ENCODE results near the gene DGCR2.
A peak's percentile ranks its signal among the peaks of the same experiment; 100 is the strongest.
"Not testable (repeated sequence)": the region's sequence is repeated elsewhere in the genome, so short reads cannot be mapped to it uniquely, and the experiment has no call there.

DGCR2 gene, protein sequence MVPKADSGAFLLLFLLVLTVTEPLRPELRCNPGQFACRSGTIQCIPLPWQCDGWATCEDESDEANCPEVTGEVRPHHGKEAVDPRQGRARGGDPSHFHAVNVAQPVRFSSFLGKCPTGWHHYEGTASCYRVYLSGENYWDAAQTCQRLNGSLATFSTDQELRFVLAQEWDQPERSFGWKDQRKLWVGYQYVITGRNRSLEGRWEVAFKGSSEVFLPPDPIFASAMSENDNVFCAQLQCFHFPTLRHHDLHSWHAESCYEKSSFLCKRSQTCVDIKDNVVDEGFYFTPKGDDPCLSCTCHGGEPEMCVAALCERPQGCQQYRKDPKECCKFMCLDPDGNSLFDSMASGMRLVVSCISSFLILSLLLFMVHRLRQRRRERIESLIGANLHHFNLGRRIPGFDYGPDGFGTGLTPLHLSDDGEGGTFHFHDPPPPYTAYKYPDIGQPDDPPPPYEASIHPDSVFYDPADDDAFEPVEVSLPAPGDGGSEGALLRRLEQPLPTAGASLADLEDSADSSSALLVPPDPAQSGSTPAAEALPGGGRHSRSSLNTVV

GRCh38 chr22:19122143-19122751 is at the start of gene DGCR2:
Gene DGCR2 (minus strand): TSS chr22:19122412. CDS start chr22:19122206, 206 bp downstream.
- DNase-seq = peak; percentile 98 to 100 (median 100)

DNA sequence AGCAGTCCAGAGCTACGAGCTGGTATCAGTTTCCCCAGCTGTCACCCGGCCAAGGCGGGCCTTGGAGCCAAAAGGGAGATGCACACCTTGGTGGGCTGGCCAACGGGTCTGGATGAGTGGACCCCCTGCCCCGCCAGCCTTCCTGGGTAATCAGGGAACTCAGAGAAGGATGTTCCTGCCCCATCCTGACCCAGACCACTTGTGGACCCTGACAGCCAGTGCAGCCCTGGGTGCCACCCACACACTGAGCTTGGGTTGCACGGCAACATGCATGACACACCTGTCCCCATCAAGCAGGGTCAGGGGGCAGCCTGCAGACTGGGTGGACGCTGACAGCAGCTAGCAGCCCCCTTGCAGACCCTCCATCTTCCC is 47.7 kb upstream of the DGCR2 start:
- no peak for DNase-seq

DNA sequence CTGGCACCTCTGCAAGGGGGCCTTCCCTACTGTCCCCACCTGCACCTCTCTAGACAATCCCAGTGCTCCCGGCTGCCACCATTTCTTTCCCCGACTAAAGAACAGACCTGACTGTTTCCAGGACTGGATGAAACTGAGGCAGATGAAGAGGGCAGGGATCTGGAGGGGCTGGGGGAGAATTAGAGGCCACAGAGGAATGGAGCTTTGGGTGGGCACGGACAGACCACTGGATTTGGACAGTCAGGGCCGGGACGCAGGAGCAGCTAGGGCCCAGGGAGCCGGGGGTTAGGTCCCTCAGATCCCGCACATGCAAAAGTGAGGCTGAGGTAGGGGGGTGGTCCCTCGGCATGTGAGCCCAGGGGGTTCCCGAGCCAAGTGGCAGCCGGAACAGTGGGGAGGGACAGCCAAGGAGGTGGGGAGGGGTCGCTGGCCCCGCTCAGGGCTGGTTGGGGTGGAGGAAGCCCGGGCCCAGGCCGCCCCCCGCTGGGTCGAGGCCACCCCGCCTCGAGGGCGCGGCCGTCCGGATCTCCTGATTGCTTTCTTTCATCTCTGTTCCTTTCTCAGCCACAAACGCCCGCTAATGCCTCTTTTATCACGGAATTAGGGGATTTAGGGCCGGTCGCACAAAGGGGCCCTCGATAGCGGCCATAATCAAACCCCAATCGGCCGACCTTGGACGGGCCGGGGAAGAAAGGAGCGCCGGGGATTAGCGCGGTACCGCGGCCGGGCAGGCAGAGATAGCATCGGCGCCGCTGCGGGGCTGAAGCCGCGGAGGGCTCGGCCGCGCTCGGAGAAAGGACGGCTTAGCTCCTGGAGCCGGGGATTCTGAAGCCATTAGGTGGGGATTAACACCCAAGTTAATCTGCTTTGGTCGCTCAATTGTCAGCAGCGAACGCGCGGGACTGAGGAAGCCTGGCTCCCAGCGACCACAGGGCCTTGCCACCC is 47.1 kb upstream of the DGCR2 start:
- no peak for DNase-seq

GRCh38 chr22:19168088-19168890 is 46.1 kb upstream of the DGCR2 start:
- DNase-seq = no peak

- DNase-seq = no peak
These were observed 45.1 kb upstream of the DGCR2 start for GRCh38 chr22:19167106-19167869.

DNA sequence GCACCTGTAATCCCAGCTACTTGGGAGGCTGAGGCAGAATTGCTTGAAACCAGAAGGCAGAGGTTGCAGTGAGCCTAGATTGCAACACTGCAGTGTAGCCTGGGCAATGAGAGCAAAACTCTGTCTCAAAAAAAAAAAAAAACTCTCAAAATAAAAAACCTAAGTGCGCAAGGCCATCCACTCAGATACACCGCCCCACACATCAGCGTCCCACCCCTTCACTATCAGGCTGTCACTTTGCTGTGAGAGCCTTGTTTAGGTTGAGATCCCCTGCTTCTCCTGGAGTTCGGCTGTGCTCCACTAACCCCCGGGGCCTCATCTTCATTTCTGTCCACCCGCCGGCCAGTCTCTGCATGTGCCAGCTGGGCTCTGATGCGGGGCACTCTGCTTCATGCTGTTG is 44.2 kb upstream of the DGCR2 start:
- no peak for DNase-seq

GRCh38 chr22:19164425-19164824 is 42.2 kb upstream of the DGCR2 start:
- DNase-seq = no peak

GRCh38 chr22:19158649-19159048 is 36.4 kb upstream of the DGCR2 start:
- DNase-seq = not testable (repeated sequence)

DNA sequence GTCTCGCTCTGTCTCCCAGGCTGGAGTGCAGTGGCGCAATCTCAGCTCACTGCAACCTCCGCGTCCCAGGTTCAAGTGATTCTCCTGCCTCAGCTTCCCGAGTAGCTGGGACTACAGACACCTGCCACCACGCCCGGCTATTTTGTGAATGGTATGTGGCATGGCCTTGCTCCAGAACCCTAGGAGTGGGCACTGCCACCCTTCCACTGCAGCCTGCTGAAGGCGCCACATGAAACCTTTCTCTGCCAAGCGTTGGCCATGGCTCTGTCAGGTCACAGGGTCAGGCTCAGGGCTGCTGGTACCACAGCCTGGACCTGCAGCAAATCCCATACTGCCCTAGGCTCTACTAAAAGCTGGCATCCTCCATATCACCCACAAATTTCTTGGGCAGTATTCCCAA is 33.9 kb upstream of the DGCR2 start:
- DNase-seq = not testable (repeated sequence)

DNA sequence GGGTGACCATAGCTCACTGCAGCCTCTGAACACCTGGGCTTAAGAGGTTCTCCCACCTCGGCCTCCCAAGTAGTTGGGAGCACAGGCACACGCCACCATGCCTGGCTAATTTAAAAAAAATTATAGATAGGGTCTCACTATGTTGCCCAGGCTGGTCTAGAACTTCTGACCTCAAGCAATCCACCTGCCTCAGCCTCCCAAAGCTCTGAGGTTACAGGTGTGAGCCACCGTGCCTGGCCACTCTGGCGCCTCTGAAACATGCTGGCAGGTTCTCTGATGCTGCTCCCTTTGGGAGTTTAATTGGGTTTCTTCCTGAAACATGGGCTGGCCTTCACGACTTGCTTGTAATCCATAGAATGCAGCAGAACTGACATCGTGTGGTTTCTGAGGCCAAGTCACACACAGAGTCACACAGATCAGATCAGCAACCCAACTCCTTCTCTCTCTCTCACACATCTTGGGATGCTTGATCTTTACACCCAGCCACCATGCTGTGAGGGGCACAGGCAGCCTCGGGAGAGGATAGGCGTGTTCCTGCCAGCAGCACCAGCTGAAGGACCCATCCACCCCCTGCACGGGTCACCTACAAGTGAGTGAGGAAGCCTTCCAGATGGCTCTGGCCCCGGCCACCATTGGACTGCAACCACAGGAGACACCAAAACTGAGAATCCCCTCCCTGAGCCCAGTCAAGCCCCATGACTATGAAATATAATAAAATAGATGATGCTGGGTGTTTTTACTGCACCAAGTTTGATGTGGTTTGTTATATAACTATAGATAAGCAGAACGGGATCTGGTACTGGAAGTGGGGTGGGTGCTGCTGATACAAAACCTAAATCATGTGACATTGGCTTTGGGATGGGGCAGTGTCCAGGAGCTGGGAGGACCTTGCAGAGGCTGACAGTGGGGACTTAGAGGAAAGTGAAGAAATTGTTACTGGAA is 31.0 kb upstream of the DGCR2 start:
- DNase-seq = no peak

DNA sequence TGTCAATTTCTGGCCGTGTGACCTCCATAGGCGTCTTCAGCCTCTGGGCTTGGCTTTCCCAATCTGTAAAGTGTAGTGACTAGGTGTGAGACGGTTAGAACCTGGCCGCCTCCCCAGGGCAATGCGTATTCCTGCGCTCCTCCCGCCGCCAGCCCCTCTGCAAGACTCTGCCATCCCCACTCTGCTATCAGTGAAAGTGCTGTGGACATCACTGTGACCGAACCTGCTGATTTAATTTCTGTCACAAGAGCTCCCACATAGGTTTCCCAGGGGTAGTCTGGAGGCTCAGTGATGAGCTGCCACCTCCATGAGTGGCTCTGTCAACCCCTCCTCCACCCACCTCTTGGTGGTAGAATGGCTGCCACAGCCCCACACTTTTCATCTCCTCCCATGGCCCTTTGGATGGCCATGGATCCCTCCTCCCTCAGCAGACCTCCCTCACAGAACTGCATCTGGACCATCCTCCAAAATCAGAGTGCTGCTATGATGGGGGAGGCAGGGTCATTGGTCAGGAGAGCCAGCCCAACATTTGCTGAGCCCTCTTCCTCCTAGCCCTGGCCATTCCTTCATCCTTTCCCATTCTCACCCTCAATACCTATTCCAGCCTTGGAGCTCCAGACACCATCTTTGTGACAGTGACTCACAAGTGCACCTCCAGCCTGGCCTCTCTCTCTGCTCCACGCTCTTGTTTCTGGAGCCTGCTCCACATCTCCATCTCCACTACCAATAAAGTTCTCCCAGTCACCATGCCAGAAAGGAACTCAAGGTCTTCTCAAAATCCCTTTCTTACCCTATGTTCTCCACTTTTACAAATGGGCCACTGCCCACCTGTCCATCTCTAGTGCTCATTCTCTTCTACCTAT is 29.3 kb upstream of the DGCR2 start:
- DNase-seq = no peak

DNA sequence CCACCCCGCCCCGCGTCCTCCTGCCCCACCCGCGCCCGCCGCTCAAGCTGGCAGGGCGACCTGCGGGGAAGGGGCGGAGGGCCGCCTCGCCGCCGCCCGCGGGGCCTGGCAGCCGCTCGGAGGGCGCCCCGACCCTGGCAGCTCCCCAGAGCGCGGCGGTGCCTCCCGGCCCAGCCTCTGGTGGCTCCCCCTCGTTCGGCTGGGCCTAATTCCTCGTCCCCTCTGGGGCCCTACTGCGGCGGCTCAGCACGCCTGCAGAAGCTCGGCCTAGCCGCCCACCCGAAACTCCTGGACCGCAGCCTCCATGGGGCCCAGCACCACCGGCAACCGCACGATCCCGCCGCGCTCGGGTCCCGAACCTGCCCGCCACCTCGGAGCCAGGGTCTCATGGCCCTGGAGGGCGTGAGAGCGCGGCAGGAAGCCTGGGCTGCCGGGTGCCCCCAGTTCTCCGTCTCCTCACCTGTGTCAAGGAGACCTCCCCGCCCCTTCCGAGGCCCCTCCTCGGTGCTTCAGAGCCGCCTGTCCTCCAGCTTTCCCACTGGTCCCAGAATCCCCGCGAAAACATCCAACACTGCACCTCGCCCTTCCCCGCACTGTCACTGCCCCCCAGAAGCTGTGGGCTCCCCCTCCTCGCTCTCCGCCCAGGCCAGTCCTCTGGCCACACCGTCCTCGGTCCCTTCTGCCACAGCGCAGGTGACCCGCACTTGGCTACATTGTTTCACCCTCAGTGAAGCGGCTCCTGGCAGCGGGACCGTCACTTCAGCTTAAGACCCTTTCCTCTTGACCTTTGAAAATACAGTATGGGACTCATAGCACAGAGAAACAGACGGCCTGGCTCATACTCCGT is 28.5 kb upstream of the DGCR2 start:
- no peak for DNase-seq

GRCh38 chr22:19149991-19150390 is 27.8 kb upstream of the DGCR2 start, which contains the start of gene GSC2:
Gene GSC2 (minus strand): TSS chr22:19150292. CDS start chr22:19150283, 9 bp downstream.
- no peak for DNase-seq

DNA sequence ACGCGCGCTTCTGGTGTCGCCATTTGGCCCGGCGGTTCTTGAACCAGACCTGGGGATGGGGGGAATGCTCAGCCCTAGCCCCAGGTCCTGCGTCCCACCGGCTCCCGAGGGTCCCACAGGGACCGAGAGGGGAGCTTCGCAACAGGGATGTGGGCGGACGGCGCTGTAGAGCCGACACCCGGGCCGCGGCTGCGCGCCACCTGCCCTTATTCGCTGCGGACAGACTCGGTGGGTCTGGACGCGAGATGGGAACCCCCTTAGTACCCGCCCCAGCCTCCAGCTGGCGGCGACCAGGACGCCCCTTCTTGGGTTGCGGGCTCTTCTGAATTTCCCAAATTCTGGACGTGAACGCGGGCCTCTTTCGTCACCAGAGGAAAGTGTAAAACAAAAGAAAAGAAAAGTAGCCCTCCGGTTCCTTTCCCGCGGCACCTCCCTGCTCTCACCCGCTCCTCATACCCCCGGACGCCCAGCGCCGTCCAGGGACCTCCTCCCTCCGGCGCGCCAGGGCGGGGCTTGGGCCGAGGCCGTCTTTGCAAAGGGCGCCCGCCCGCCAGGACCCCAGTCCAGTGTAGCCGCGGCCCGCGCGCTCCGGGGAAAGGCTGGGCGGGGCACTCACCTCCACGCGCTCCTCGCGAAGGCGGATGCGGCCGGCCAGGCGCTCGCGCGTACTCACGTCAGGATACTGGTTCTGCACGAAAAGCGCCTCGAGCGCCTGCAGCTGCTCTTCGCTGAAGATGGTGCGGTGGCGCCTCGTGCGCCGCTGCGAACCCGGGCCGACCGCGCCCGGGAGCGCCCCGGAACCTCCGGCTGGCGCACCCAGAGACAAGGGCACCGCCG is 27.1 kb upstream of the DGCR2 start:
- DNase-seq = peak in 2 of 3 donors; percentile 8 to 13

DNA sequence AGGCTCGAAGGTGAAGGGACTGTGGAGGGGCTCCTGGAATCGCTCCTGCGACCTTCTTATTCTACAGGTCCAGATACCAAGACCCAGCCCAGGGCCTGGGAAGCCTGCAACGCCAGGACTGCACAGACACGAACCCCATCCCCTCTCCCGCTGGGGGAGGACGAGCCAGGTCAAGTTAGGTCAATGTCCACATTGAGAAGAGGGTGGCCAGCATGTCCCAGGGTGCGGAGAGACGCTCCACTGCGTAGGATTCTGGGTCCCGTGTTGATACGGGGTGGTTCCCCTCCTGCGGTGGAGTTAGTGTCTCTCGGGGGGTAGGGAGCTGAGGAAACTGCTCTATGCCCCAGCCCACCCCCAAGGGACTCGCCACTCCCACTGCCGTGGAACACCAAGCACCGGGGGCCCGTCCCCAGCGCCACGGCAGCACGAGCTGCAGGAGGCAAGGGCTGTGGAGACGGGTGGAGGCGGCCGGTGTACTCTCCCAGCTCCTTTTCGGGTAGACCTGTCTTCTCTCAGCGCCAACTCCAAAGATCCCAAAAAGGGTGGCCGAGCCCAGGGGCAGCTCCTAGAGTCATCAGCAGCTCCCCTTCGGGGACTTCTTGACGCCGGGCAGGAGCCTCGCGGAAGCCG is 26.3 kb upstream of the DGCR2 start:
- DNase-seq = no peak

- no peak for DNase-seq
These were observed 25.1 kb upstream of the DGCR2 start for GRCh38 chr22:19147195-19147780.

Measured in suppressor macrophage treated with lipopolysaccharide for 1 hour (primary cell).